ENCODE results near the gene ESR1.

GRCh38 chr6:152129691-152130151, 322.2 kb downstream of the ESR1 start:
- no peak for TF ChIP-seq EZH2phosphoT487 (IDR thresholded peaks at IDR 0.05; ENCODE audit: insufficient read depth, low read depth)
- no peak for TF ChIP-seq EZH2 (IDR thresholded peaks at IDR 0.05; ENCODE audit: insufficient read depth, poor library complexity, severe bottlenecking)
